ENCODE measurements around the gene OR51B4. TPM values are rescaled to one million over a fixed set of nuclear protein-coding genes. Genes with fewer than 3 reads are reported as not detected.
A peak's percentile ranks its signal among the peaks of the same experiment; 100 is the strongest.

The OR51B4 gene
- total and polyA plus RNA-seq, 9 of the 15 experiments (the other 6 are each of a cell fraction or from before 2014, with no cell fraction given) = 17.1 to 64.6 (median 39.9) TPM

DNA sequence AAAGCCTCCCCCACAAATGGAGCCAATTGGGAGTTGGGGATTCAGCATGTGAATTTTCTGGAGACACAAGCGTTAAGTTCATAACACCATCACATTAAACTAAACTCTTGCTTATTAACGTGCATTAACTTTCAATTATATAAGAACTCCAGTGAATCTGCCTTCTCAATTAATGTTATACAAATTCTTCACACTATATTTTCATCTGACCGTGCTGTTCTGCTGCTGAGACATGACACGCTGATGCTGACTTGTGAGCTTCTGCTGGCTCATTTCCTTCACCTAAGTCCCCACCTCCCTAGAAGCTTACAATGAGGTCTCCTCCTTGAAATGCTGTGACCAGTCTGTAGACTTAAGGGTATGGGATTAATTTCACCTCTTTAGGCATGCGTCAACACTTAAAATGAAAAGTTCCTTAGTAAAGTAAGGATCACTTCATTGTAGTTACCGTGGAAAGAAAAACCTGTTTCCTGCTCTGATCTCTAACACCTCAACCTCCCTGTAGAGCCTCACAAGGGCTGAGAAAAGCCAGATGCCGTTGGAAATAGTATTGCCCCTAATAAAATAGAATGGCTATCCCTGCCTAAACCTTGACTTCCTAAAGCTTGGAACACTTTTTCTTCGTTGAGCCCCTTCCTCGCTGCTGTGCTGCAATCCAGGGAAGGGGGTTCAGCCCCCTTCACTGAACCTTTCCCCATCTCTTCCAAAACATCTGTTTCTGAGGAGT, 49.4 kb downstream of the OR51B4 start:
- FAIRE-seq (no peak), DNase-seq (ENCODE audit: extremely low read depth in 1 of 4, low spot score in 3 of 4) (peak in 3 of 4 experiments; percentile 46 to 72 (median 59)), ATAC-seq (0 out of 3 replicates have a peak, but pooled peaks have one; percentile 4)
- ChIA-PET POLR2A (interaction anchor here (0.6 to 6.9 kb wide), 7 partner anchors 10 to 1569 kb away, joined by 3 to 30 read pairs (median 6); partner anchors contain the start of gene HBE1), CTCF (ENCODE audit: low intra/inter-chr PET ratio) (no interaction called here)
- Histone ChIP-seq H3K27ac (ENCODE audit: extremely low read depth, low read depth, low read length) (peak overlapping the region; percentile 73), H4K20me1 (replicated peaks; ENCODE audit: control insufficient read depth, insufficient read depth, low read length) (peaks cover 4% of the 10 kb centered on the region; the same call in 1 of the 2 replicates), H3K9me3 (replicated peaks; ENCODE audit: control insufficient read depth, insufficient read depth, low read depth, low read length) (no peaks in the 10 kb centered on the region), H3K9me1 (ENCODE audit: control insufficient read depth, insufficient read depth, low read length) (no peaks in the 10 kb centered on the region), H3K9ac (ENCODE audit: insufficient read depth in 1 of 2, low read depth in 2 of 2, low read length in 2 of 2) (peak overlapping the region; percentile 70 to 86), H3K36me3 (ENCODE audit: control insufficient read depth, insufficient read depth, low read length) (peaks cover 27% of the 10 kb centered on the region), H3K27me3 (ENCODE audit: control insufficient read depth in 2 of 2, insufficient read depth in 2 of 2, low read length in 2 of 2) (no peaks in the 10 kb centered on the region), H3K79me2 (ENCODE audit: control insufficient read depth, insufficient read depth, low read length) (peaks cover 79% of the 10 kb centered on the region), H3K4me3 (peak overlapping the region; percentile 58), H3K4me1 (replicated peaks in 1 of 2; ENCODE audit: control insufficient read depth in 2 of 2, insufficient read depth in 2 of 2, low read length in 2 of 2) (peaks cover 11 to 20% of the 10 kb centered on the region in 2 experiments), H3K4me2 (ENCODE audit: insufficient read depth, low read length) (peak overlapping the region; percentile 94), H2AFZ (ENCODE audit: low read depth, low read length) (no peak overlapping the region; the same call in 1 of the 2 replicates)
- whole genome bisulfite sequencing (ENCODE audit: insufficient coverage, low coverage, missing lambda C conversion rate) = 4% methylated on average over 9 of the region's 9 CpGs
- in situ Hi-C loops (cut with MboI) = no loop called here
- intact Hi-C loops (cut with micrococcal nuclease) = loop anchor here (2.0 kb wide), 1 partner anchor 36 kb away; no protein-coding TSS in a partner anchor
- no TSS peak for BruUV-seq (replicated peaks)
- TF ChIP-seq, protein P1, sequence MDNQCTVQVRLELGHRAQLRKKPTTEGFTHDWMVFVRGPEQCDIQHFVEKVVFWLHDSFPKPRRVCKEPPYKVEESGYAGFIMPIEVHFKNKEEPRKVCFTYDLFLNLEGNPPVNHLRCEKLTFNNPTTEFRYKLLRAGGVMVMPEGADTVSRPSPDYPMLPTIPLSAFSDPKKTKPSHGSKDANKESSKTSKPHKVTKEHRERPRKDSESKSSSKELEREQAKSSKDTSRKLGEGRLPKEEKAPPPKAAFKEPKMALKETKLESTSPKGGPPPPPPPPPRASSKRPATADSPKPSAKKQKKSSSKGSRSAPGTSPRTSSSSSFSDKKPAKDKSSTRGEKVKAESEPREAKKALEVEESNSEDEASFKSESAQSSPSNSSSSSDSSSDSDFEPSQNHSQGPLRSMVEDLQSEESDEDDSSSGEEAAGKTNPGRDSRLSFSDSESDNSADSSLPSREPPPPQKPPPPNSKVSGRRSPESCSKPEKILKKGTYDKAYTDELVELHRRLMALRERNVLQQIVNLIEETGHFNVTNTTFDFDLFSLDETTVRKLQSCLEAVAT (IDR thresholded peaks at IDR 0.05) = peak in 1 of 2 experiments; percentile 51; a peak in 3 of 4 replicates
- TF ChIP-seq, protein P2, sequence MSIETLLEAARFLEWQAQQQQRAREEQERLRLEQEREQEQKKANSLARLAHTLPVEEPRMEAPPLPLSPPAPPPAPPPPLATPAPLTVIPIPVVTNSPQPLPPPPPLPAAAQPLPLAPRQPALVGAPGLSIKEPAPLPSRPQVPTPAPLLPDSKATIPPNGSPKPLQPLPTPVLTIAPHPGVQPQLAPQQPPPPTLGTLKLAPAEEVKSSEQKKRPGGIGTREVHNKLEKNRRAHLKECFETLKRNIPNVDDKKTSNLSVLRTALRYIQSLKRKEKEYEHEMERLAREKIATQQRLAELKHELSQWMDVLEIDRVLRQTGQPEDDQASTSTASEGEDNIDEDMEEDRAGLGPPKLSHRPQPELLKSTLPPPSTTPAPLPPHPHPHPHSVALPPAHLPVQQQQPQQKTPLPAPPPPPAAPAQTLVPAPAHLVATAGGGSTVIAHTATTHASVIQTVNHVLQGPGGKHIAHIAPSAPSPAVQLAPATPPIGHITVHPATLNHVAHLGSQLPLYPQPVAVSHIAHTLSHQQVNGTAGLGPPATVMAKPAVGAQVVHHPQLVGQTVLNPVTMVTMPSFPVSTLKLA (conservative IDR thresholded peaks at IDR 0.05) = peak in 1 of 2 experiments; percentile 20; a peak in 1 of 4 replicates
- TF ChIP-seq HDAC3 (IDR thresholded peaks at IDR 0.05; ENCODE audit: borderline replicate concordance, partially characterized antibody) (no peak), MYC (IDR thresholded peaks at IDR 0.05; ENCODE audit: low read depth, low read length) (peak; percentile 34; the same call in 1 of the 2 replicates), MYC (CRISPR knock-in tag; IDR thresholded peaks at IDR 0.05; ENCODE audit: borderline replicate concordance, low read depth) (no peak; the same call in 1 of the 2 replicates), POLR2AphosphoS5 (IDR thresholded peaks at IDR 0.05; ENCODE audit: control insufficient read depth, insufficient read depth, low read depth, low read length) (peak; percentile 49; the same call in 1 of the 2 replicates), L3MBTL2 (IDR thresholded peaks at IDR 0.05) (no peak), KDM5B (IDR thresholded peaks at IDR 0.05; ENCODE audit: insufficient replicate concordance, low read depth, low read length) (peak; percentile 71), MECOM (CRISPR knock-in tag; IDR thresholded peaks at IDR 0.05) (no peak), USF2 (CRISPR knock-in tag; IDR thresholded peaks at IDR 0.05) (no peak), PML (IDR thresholded peaks at IDR 0.05; ENCODE audit: low read length) (peak; percentile 37; the same call in 1 of the 2 replicates)
- TF ChIP-seq, protein P3, sequence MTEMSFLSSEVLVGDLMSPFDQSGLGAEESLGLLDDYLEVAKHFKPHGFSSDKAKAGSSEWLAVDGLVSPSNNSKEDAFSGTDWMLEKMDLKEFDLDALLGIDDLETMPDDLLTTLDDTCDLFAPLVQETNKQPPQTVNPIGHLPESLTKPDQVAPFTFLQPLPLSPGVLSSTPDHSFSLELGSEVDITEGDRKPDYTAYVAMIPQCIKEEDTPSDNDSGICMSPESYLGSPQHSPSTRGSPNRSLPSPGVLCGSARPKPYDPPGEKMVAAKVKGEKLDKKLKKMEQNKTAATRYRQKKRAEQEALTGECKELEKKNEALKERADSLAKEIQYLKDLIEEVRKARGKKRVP (CRISPR knock-in tag; IDR thresholded peaks at IDR 0.05) = peak; percentile 7
- TF ChIP-seq, protein P4, sequence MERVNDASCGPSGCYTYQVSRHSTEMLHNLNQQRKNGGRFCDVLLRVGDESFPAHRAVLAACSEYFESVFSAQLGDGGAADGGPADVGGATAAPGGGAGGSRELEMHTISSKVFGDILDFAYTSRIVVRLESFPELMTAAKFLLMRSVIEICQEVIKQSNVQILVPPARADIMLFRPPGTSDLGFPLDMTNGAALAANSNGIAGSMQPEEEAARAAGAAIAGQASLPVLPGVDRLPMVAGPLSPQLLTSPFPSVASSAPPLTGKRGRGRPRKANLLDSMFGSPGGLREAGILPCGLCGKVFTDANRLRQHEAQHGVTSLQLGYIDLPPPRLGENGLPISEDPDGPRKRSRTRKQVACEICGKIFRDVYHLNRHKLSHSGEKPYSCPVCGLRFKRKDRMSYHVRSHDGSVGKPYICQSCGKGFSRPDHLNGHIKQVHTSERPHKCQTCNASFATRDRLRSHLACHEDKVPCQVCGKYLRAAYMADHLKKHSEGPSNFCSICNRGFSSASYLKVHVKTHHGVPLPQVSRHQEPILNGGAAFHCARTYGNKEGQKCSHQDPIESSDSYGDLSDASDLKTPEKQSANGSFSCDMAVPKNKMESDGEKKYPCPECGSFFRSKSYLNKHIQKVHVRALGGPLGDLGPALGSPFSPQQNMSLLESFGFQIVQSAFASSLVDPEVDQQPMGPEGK (CRISPR knock-in tag; IDR thresholded peaks at IDR 0.05; ENCODE audit: borderline replicate concordance) = 0 out of 2 replicates have a peak, but pooled peaks have one; percentile 24
